ENCODE data around the gene CHRNB4.
"Not testable (repeated sequence)": the region's sequence is repeated elsewhere in the genome, so short reads cannot be mapped to it uniquely, and the experiment has no call there.

CHRNB4 gene, protein sequence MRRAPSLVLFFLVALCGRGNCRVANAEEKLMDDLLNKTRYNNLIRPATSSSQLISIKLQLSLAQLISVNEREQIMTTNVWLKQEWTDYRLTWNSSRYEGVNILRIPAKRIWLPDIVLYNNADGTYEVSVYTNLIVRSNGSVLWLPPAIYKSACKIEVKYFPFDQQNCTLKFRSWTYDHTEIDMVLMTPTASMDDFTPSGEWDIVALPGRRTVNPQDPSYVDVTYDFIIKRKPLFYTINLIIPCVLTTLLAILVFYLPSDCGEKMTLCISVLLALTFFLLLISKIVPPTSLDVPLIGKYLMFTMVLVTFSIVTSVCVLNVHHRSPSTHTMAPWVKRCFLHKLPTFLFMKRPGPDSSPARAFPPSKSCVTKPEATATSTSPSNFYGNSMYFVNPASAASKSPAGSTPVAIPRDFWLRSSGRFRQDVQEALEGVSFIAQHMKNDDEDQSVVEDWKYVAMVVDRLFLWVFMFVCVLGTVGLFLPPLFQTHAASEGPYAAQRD

DNA sequence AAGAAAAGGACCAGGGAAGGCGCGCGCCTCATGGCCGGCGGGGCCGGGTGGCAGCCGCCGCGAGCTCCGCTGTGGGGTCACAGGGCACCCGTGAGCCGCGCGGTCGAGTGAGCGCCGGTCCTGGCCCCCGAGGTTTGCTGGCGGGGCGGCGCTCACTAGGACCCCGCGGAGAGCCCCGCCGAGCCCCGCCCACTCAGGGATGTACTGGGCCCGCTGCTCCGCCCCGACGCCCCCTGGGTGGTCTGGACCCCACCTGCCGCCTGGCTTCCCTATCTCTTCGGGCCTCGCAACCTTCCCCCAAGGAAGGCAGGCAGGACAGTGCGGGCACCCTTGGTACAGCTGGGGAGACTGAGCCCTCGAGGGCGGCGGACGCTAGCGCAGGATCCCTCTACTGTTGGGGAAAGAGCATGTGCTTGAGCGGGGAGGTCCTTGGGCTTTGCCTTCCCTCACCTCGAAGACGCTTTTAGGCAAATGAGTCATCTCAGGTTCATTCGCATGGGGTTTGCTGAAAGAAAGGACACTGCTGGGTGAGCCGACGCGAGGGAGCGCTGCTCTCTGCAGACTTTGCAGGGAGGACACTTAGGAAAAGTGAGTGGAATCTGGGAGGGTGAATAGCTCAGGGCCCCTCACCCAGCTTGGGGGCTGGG lies at the start of gene CHRNB4:
Gene CHRNB4 (minus strand): TSS at position 109 of the 647 bp plus-strand sequence. CDS start 77 bp downstream, at position 32.
- no peak for DNase-seq (ENCODE audit: low read depth, low spot score)

DNA sequence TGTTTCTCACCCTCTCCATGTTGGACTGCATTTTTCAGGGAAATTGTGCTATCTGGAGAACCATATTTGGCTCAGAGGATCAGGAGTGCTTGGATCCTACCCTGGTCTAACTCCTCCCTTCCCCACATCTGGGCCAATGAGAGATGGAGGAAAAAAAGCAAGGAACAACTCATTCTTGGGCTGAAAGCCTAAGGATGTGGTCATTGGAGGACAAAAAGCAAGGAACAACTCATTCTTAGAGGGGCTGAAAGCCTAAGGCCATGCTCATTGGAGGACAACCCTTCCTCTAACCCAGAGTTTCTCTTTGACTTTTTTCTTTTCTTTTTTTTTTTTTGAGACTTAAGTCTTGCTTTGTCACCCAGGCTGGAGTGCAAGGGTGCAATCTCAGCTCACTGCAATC lies 48.6 kb upstream of the CHRNB4 start:
- DNase-seq (ENCODE audit: low read depth, low spot score), result no peak

DNA sequence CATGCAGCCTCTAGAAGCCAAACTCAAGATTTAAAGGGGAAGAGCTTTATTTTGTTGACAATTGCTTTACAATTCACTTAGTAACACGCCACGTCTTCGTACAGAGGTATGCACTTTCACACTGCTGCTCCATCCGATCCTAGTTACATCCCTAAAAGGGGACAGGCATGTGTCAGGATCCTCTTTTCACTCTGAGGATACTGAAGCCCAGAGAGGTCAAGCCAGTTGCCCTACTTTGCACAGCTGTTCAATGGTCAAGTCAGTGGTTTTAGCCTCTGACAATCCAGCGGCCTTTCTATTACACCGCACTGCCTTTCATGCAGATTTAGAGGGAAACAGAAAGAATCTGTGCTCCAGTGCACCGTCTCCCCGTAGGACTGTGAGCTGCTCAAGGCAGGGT lies 44.9 kb upstream of the CHRNB4 start:
- DNase-seq (ENCODE audit: low read depth, low spot score), result no peak

DNA sequence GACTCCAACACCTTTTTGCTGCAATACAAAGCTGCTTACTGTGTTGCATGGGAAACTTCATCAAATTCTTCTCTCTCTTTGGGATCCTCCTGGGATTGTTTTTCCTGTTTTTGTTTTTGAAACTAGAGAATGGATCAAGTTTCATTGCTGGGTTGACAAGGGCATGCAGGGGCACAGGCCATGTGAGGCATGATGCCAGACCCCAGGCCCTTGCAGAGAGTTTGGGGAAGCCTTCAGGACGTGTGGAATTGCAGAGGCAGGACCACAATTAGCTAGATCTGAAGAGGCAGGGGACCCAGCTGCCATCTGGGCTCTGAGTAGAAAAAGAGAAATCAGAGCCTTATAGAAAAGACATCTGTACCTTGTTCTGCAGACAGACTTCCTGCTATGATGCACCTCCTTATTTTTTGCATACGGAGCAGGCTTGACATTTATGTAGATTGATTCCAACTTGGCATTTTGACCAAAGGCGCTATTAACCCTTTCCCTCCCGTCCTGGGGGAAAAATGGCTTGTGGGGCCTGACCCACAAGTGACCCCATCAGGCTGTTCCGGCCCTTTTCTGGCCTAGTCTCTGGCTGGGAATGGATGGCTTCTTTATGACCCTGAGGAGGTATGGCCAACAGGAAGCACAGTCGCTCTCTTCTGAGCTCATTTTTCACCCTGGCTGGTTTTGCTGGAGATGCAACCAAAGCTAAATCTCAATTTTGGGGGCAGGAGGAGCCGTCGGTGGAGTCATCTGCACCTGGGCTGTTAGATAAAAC lies 44.3 kb upstream of the CHRNB4 start:
- DNase-seq (ENCODE audit: low read depth, low spot score), result no peak

DNA sequence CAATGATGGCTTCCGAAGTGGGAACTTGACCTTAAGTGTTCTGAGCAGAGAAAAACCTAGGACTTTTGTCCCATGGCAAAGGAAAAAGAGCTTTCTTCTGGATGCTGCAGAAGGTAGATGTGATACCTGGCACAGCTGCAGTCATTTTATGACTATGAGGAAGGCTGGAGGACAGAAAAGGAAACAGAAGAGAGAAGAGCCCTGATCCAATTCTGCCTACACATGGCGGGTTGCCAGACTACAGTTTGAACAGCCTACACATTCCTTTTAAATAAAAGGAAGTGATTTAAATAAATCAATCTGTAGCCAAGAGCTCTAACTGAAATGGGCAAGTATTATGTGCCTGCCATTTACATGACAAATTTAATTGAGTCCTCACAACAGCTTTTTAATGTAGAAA lies 43.6 kb upstream of the CHRNB4 start:
- no peak for DNase-seq (ENCODE audit: low read depth, low spot score)

DNA sequence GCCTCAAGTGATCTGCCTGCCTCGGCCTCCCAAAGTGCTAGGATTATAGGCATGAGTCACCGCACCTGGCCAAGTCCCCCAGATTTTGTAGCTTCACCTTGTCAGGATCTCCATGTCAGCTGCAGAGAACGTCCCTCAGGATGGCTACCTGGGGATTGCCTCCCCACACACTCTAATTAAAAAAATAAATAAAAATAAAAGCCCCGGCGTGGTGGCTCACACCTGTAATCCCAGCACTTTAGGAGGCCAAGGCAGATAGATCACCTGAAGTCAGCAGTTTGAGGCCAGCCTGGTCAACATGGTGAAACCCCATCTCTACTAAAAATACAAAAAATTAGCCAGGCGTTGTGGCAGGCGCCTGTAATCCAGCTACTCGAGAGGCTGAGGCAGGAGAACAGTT lies 42.6 kb upstream of the CHRNB4 start:
- DNase-seq (ENCODE audit: low read depth, low spot score), result not testable (repeated sequence)

DNA sequence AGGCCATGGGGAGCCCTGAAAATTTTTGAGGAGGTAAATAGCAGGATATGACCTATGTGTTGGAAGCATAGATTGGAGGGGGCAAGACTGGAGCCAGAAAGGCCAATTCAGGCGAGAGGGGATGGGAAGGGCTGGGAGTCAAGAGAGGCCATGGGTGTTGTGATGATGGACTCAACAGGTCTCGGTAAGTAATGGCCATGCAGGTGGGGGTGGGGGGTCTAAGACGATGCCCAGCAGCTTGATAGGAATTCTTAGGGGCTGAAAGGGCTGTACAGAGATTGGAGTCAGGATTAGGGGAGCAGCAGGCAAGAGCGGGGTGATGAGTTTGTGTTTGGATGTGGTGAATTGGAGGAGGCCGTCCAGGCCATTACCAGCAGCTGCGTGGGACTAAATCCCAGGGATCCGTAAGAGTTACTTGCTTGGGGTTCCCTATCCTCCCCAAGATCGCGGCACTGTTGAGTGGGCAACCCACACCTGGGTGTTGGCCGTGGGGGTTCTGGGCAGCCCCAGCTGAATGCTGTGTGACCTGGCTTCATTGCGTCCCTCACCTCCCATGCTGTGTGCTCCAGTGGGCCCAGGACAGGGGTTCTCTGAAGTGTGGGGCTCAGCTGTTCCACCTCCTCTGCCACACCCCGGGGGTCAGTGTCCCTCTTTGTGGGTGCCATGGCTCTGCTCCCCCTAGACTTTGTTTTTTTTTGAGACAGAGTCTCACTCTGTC lies 41.8 kb upstream of the CHRNB4 start:
- DNase-seq (ENCODE audit: low read depth, low spot score), result no peak

DNA sequence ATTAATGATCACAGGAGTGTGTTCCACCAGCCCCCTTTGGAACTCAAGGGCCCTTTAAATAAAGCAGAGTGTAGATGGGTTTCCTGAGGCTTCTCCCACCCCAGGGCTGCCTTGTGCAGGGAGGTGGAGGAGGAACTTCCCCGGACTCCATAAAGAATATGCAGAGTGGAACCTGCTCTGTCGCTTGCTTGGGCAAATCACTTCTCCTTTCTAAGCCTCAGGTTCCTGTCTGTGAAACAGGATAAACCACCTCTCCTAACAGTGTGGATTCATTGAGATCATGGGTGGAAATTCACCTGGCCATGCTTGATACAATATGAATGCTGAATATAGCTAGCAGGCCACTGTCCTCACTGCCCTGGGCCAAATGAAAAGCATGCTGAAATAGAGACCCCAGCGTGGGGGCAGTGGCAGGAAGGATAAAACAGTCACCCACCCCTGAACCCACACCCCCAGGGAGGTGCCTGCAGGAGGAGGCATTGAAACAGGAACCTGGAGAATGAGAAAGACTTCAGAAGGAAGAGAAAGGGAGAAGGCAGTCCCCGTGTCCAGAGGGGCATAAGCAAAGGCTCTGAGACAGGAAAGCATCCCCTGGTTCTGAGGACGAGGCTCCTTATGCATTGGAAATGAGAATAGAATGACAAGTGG lies 41.1 kb upstream of the CHRNB4 start:
- no peak for DNase-seq (ENCODE audit: low read depth, low spot score)

DNA sequence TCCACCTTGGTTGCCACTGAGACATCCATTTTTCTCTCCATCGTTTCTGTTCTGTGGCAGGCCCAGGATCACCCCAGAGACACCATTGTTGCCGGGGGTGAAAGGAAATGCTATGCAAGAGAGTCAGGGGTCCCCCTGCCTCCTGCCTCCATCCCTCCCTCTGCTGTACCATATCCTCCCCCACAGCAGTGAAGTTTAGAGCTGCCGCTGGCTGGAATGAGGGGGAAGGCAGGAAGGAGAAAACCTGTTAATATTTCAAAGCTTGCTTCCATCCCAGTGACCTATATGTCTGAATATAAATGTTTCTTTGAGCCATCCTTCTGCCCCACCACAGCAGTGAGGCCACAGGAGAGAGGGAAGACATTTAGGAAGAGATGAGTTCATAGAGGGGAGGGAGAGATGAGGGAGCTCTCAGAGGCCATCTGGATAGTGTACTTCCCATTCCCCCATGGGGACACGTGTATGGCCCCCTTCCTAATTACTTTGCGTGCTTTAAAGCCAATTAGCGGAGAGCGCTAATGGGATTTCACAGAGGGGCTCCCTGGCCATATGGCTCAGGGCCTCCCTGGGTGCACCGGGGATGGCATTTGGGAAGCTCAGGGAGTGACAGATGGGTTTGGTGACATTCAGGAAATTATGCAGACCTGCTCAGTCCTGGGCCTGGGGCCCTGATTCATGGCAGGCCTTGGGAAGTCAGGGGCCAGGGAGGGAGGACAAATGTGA lies 40.4 kb upstream of the CHRNB4 start:
- DNase-seq (ENCODE audit: low read depth, low spot score), result no peak

DNA sequence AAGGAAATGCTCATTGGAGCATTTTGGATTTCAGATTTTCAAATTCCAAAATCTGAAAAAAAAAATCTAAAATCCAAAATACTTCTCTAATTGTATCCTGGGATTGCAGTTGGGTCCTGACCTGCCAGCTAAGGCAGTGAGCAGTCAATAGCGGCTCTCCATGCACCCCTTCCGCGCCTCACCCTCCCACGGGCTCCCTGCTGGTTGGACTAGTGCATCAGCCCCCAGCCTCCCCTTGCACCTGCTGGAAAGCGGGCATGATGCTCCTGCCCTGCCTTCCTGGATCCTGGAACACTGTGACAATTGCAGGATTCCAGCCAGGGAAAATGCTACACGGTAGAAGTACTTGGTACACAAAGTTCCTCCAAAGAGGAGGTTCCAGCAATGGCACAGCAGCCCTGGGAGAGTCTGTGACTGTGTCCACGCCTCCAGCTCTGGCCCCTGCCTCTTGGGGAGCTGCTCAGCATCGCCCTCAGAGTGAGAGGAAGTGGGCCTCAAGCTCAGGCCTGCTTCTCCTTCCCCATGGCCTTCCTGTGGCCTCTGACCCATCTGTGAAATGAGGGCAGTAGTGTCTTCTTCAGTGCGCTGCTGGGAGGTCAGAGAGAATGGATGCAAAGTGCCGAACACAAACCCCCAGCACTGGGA lies 39.5 kb upstream of the CHRNB4 start:
- no peak for DNase-seq (ENCODE audit: low read depth, low spot score)

DNA sequence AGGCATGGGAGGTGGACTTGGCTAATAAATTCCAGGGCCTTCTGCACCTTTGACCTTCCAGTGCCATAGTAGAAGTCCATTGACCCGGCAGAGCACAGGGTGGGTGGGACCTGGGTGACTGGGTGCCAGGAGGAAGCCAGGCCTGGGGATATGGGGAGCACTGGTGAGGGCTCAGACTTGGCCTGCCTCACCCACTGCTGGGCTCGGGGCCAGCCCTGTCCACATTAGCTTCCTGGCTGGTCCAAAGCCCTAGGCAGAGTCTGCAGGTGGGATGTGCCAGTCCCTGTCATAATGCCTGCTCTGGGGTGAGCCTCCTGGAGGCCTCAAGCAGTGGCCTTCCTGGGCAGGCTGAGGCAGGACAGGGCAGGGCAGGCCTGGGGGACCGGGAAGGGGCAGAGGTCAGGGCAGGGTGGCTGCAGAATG lies 38.1 kb upstream of the CHRNB4 start:
- no peak for DNase-seq (ENCODE audit: low read depth, low spot score)

DNA sequence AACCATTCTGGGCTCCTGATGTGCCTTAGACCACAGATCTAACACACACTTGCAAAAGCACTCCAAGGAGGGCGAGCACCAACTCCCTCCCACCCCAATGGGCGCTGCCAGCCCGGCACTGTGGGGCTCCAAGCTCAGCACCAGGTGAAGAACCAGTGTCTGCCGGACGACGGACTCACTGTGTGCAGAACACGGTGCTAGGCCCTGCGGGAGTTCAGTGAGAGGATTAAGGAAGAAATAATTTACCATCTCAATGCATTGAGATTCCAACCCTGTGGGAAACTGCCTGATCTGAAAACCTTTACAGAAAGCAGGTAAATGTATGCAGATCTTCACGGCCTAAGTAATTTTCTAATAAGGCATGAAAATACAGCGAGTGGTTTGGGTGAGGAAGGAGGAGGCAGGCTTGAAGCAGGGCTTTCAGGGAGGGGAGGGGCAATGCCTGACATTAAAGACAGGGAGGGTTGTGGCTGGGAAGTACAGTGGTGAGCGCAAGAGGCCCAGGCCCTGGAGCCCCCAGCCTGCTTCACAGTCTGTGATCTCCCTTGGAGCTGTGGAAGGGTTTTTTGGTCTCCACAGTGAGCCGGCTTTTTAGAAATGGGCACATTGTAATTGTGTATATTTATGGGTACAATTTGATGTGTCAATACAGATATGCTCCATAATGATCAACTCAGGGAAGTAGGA lies 35.6 kb upstream of the CHRNB4 start:
- no peak for DNase-seq (ENCODE audit: low read depth, low spot score)

DNA sequence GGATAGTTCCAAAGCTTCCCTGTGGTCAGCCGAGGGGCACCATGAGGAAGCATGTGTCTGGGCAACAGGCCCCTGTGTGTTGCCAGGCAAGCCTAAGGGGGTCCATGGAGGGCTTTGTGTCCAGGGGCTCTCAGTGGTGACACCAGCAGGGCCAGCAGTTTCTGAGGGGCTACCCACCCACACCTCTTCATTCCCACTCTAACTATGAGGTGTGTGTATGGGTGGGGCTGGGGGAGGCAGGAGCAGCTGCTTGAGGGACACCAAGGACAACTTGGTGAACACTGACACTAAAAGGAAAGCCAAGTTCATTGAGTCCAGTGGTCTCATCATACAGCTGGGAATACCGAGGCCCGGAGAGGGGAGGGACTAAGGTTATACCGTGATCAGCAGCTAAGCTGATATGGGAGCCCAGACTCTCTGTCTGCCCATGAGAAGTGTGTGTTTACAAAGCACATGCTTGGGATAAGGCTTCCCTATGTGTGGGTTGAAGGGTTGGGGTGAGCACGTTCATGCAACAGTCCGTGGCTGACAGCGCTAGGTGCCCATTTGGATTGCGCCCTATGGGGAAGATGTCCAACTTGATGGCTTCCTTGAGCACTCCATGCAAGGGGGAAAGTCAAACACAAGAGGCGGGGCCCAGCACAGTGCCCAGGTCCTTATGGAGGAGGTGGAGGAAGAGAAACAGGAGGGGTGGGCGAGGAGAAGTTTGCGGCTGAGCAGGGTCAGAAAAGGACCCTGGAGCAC lies 34.8 kb upstream of the CHRNB4 start:
- no peak for DNase-seq (ENCODE audit: low read depth, low spot score)

DNA sequence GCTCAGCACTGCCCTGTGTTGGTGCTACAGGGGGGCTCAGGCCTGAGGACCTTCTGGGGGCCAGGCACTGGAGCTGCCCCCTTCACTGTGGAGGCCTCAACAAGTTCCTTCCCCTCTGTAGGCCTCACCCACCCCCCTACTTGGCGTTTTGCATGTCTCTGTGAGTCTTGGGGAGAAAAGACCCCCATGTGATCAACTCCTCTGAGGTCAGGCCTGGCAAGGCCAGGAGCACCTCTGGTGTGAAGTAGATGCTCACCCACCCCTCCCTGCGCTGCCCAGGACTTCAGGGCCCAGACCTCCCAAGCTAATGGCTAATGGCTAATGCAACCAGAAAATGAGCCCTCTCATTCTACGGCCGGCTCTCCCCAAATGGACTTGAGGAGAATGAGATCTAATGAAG lies 34.2 kb upstream of the CHRNB4 start:
- DNase-seq (ENCODE audit: low read depth, low spot score), result no peak

DNA sequence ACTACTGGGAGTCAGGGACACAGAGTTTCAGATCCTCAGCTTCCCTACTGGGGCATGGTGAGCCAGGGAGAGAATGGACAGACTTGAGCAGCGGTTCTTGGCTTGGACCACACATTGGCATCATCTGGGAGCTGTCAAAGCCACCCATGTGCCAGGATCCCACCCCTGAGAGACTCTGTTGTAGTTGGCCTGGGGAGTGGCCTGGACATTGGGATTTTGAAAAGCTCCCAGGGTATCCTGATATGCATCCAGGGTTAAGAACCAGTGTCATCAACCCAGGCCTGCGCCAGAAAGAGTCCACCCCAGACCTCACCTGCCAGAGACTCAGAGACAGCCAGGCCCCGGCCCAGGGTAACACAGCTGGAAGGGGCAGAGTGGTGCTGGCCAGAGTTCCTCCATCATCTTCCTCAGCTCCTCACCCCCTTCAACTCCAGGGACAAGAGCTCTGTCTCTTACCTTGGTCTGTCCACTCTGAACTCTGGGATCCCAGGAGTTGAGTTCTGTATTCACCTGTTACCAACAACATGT lies 33.0 kb upstream of the CHRNB4 start:
- DNase-seq (ENCODE audit: low read depth, low spot score), result no peak

DNA sequence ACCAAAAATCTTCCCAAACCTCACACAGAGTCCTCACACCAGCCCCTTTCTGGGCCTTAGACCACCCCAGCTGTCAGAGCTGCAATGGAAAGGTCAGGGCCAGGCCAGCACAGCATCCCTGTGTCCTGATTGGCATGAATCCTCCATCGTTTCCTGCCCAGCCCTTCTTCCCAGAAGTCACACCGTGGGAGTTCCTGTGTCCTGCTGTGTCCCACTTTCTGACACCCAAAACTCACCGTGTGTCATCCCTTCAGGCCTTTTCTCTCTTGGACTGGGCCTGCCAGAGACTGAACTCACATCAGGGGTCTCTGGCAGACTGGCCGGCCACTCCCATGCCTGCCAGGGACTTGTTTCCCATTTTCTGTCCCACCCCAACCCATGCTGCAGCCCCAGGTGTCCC lies 32.5 kb upstream of the CHRNB4 start:
- DNase-seq (ENCODE audit: low read depth, low spot score), result no peak

DNA sequence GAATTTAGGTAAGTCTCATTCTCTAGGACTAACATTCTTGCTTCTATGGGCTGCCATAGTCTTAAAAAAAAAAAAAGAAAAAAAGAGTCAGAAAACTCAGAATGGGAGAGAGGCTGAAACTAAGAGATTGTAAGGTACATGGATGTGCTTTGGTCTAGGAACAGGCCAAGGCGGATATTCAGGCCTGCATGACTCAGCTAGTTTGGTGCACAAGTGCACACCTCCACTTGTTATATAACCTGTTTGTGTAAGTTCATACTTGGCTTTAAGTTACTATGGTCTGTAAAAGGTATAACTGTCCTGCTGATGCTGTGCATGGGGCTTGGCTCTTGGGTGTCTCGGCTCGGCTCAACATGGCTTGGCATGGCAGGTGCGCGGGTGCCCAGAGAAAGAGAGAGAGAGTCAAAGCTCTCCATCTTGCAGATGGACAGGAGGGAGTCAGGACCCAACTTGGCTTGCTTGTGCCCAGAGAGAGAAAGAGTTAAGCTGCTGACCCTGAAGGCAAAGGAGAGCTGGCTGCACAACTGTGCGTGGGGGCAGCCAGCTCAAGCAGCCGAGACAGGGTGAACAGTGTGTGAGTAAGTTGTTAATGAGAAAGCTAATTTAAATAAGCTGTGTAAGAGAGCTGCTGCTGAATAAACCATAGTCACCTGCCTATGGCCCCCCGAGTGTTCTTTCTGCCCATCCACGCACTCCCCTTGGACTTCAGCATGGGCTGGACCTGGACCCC lies 31.4 kb upstream of the CHRNB4 start:
- DNase-seq (ENCODE audit: low read depth, low spot score), result no peak

Measured in activated CD4-positive, CD25-positive, alpha-beta regulatory T cell treated with anti-CD3 and anti-CD28 coated beads, Interleukin-2, amount 50 U/mL, for 16 hours (primary cell).